ENCODE results near the gene SPRR5. TPM values are rescaled to one million over a fixed set of nuclear protein-coding genes. Genes with fewer than 3 reads are reported as not detected.

SPRR5 gene
- polyA plus RNA-seq, 1 experiment: not detected

- no peak for DNase-seq (ENCODE audit: low read depth, low spot score)
- POLR2A ChIA-PET: no interaction called here
- Histone ChIP-seq H3K4me3 (ENCODE audit: low read depth, low read length) (no peak overlapping the region), H3K27me3 (ENCODE audit: control insufficient read depth, insufficient read depth, low read length) (no peaks in the 10 kb centered on the region), H3K9me3 (ENCODE audit: control insufficient read depth, insufficient read depth, low read length) (peaks cover 3% of the 10 kb centered on the region; the same call in 1 of the 2 replicates), H3K27ac (ENCODE audit: low read depth, low read length) (no peak overlapping the region)
- TF ChIP-seq, protein P1, sequence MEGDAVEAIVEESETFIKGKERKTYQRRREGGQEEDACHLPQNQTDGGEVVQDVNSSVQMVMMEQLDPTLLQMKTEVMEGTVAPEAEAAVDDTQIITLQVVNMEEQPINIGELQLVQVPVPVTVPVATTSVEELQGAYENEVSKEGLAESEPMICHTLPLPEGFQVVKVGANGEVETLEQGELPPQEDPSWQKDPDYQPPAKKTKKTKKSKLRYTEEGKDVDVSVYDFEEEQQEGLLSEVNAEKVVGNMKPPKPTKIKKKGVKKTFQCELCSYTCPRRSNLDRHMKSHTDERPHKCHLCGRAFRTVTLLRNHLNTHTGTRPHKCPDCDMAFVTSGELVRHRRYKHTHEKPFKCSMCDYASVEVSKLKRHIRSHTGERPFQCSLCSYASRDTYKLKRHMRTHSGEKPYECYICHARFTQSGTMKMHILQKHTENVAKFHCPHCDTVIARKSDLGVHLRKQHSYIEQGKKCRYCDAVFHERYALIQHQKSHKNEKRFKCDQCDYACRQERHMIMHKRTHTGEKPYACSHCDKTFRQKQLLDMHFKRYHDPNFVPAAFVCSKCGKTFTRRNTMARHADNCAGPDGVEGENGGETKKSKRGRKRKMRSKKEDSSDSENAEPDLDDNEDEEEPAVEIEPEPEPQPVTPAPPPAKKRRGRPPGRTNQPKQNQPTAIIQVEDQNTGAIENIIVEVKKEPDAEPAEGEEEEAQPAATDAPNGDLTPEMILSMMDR (IDR thresholded peaks at IDR 0.05; ENCODE audit: low read depth, low read length): no peak
- CTCF ChIA-PET: no interaction called here
These were observed 5.8 kb upstream of the SPRR5 start for GRCh38 chr1:152941037-152941711.

DNA sequence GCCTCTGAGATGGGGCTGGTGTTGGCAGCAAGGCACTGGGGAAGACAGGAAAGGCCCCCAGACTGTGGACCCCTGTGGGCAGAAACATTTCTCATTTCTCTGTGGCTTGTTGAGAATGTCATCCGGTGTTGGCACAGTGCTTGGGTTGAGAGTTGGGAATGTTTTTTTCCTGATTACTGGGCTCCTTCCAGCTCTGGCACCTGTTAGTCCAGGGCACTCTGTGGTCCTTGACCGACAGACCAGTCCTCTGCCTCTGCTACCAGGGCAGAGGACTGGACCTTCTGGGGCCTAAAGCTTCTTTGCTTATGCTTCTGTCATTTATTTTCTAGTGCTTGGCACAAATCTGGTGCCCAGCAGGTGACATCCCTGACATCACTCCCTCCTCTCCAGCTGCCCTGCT is 4.8 kb upstream of the SPRR5 start:
- Histone ChIP-seq H3K27me3 (ENCODE audit: control insufficient read depth, insufficient read depth, low read length) (no peaks in the 10 kb centered on the region), H3K4me3 (ENCODE audit: low read depth, low read length) (no peak overlapping the region), H3K9me3 (ENCODE audit: control insufficient read depth, insufficient read depth, low read length) (peaks cover 3% of the 10 kb centered on the region; the same call in 1 of the 2 replicates), H3K27ac (ENCODE audit: low read depth, low read length) (no peak overlapping the region)
- ChIA-PET POLR2A (no interaction called here), CTCF (no interaction called here)
- TF ChIP-seq, protein P1 (IDR thresholded peaks at IDR 0.05; ENCODE audit: low read depth, low read length): no peak
- DNase-seq (ENCODE audit: low read depth, low spot score): no peak

DNA sequence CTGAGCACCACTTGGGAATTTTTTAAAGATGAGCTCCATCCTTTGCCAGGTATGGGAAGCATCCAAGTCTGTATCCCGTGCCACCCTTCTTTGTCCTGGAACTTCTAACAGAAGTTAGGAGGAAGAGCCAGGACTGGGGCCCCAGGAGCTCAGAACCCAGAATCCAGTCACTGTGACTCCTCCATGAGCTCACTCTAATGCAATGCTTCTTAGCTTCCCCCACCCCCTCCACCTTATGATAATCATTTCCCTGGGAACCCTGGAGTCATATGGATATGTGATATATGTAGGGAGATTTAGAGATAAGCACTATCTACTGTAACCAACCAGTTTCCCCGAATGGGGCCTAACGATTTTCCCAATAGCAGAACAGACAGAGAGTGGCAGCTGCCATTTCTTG is 758 bp upstream of the SPRR5 start:
- no peaks in the 10 kb centered on the region for H3K27me3 ChIP-seq (ENCODE audit: control insufficient read depth, insufficient read depth, low read length)
- TF ChIP-seq, protein P1 (IDR thresholded peaks at IDR 0.05; ENCODE audit: low read depth, low read length): no peak
- ChIA-PET CTCF (no interaction called here), POLR2A (no interaction called here)
- H3K27ac ChIP-seq (ENCODE audit: low read depth, low read length): no peak overlapping the region
- no peak overlapping the region for H3K4me3 ChIP-seq (ENCODE audit: low read depth, low read length)
- no peak for DNase-seq (ENCODE audit: low read depth, low spot score)
- H3K9me3 ChIP-seq (ENCODE audit: control insufficient read depth, insufficient read depth, low read length): peaks cover 3% of the 10 kb centered on the region; the same call in 1 of the 2 replicates

GRCh38 chr1:152951711-152952110 is 4.7 kb downstream of the SPRR5 start:
- Histone ChIP-seq H3K27me3 (ENCODE audit: control insufficient read depth, insufficient read depth, low read length) (no peaks in the 10 kb centered on the region), H3K4me3 (ENCODE audit: low read depth, low read length) (no peak overlapping the region), H3K27ac (ENCODE audit: low read depth, low read length) (no peak overlapping the region), H3K9me3 (ENCODE audit: control insufficient read depth, insufficient read depth, low read length) (no peaks in the 10 kb centered on the region; the same call in 1 of the 2 replicates)
- no peak for DNase-seq (ENCODE audit: low read depth, low spot score)
- ChIA-PET CTCF (no interaction called here), POLR2A (no interaction called here)
- TF ChIP-seq, protein P1 (IDR thresholded peaks at IDR 0.05; ENCODE audit: low read depth, low read length): no peak

DNA sequence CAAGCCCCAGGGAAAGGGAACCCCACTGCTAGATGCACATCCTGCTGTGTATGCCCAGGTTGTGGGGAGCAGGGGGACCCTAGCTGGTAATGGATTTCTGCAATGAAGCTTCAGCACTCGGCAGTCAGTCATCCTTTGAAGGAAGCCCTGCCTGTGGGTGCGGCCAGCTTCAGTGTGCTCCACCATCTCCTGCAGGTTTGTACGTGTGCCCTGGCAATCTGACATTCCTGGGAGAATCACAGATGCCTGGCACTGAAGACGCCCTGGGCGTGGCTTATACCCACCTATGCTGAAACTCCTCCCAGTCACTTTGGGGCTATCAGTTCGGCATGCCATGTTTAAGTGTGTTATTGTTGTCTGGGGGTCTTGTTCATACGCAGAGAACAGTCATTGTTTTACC is 6.8 kb downstream of the SPRR5 start:
- TF ChIP-seq, protein P1 (IDR thresholded peaks at IDR 0.05; ENCODE audit: low read depth, low read length): no peak
- Histone ChIP-seq H3K27ac (ENCODE audit: low read depth, low read length) (no peak overlapping the region), H3K27me3 (ENCODE audit: control insufficient read depth, insufficient read depth, low read length) (no peaks in the 10 kb centered on the region), H3K4me3 (ENCODE audit: low read depth, low read length) (no peak overlapping the region), H3K9me3 (ENCODE audit: control insufficient read depth, insufficient read depth, low read length) (no peaks in the 10 kb centered on the region)
- ChIA-PET CTCF (no interaction called here), POLR2A (no interaction called here)
- DNase-seq (ENCODE audit: low read depth, low spot score): no peak

Measured in AG04450 (cell line).